Gastroesophageal sphincter (tissue), 3 donors: Measurements from ENCODE around the gene REV1.

Source experiments
- CTCF ChIP-seq, 4 experiments: fragments of 200-600 bp in 2 of 4; fragments of 450-650 bp in 2 of 4; sonication (generic) in 1 of 4; IDR thresholded peaks; one replicate each; pipeline ENCODE4 v1.5.1; 2017 to 2019; ENCODE audit warnings: antibody characterized with exemption in 4 of 4, mild to moderate bottlenecking in 2 of 4, moderate library complexity in 2 of 4
- EP300 ChIP-seq: sonication (generic); formaldehyde crosslinking; IDR thresholded peaks from one replicate; pipeline ENCODE4 v1.6.1; 2017; ENCODE audit warnings: antibody characterized with exemption, mild to moderate bottlenecking
- POLR2A ChIP-seq, 2 donors: fragments of 450-650 bp; IDR thresholded peaks; one replicate each; pipeline ENCODE4 v1.6.1; 2017; ENCODE audit warnings: antibody characterized with exemption in 2 of 2, mild to moderate bottlenecking in 2 of 2, moderate library complexity in 1 of 2

GRCh38 chr2:99436874-99437273 is 52.9 kb downstream of the REV1 start:
- TF ChIP-seq CTCF (IDR thresholded peaks at IDR 0.05) (no peak), POLR2A (IDR thresholded peaks at IDR 0.05) (no peak), EP300 (no peak)
